GM21723 (cell line): ENCODE measurements around the gene SHISA7.
A peak's percentile ranks its signal among the peaks of the same experiment; 100 is the strongest.

ENCODE experiments used
- ATAC-seq: cut with Tn5 transposase; IDR thresholded peaks from one replicate; pipeline ENCODE4 v1.9.1; 2021; ENCODE audit warnings: mild to moderate bottlenecking, moderate library complexity; ENCODE audit not compliant: unreplicated experiment

The SHISA7 gene

DNA sequence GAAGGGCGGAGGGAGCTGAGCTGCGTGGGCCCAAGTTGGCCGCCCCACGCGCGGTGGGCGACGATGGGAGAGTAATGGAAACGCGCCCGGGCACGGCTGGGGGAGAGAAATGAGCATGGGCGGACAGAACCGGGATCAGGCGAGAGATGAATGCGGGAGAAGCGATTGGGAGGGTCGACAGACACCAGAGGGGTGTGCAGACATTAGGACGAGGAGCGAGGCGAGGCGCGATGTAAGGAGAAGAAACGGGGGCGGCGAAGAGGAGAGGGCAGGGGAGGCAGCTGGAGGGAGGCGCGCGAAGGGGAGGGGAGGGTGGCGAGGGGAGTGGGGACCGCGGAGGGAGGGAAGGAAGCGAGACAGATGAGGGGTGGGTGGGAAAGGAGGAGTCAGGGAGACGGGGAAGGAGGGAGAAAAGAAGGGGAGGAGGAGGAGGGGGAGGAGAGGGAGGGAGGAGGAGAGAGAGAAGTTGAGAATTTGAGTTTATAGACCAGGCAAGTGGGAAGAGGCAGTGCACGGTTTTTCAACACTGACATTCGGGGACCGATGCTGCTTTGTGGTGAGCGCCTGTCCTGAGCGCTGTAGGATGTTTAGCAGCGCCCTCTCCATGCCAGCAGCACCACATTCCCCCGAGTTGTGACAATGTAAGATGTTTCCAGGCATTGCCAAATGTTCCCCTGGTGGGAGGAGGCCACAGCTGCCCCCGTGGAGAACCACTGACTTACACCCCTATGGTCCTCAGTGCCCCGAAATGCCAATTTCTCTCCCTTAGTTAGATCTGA, at the start of gene SHISA7:
SHISA7 (minus strand) TSS at position 256 of the 779 bp plus-strand sequence. CDS start 437 bp downstream, outside the sequence.
- ATAC-seq, result no peak

DNA sequence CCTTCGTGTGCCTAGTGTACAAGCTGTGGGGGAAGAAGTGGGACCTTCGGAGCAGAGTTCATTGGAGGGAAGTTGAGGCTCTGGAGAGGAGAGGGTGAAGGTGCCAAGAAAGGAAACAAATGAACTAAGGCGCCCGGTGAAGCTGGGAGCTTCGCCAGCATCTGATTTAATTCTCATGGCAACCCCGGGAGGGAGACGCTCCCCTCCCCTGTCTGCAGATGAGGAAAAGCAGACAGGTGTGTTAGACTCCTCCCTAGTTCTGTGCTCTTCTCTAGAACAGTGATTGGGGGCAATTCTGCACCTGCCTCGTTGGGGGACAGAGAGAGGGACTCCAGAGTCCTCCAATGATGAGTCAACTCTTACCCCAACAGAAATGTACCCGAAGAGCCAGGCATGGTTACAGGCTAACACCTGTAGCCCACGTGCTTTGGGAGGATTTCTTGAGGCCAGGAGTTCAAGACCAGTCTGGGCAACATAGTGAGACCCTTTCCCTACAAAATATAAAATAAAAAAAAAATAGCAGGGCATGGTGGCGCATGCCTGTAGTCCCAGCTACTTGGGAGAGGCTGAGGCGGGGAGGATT, 49.4 kb upstream of the SHISA7 start:
- no peak for ATAC-seq

DNA sequence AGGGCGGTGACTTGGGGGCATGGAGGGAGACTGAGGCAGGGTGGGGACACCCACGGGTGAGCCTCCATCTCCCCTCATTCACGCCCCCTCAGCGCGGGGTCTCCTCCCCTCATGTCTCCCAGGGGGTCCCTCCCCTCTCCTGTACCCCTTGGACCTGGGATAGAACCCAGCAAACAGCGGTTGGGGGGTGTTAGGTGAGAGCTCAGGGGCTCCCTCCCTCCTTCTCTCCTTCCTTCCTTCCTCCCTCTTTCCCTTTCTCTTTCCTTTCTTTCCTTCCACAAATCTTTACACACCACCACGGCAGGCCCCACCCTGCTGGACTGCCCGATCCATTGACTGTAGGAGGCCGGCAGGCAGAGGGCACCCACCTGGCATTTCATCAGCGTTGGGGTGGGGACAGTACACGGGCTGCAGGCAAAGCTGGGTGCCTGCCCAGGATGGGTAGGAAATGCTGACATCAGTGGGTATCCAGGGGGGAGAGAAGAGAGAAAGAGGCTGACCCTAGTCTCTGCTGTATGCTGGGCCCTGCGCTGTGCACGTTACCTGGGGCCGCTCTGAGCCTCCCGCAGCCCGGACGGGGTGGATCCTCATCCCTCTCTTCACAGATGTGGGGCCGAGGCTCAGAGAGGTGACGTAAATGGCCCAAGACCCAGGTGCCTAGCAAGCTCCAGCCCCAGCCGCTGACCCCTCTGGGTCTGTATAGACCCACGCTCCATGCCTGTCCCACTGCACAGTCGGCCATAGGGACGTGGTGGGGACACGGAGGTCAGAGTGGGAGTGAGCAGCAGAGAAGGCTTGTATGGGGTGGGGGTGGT, 48.7 kb upstream of the SHISA7 start:
- no peak for ATAC-seq

DNA sequence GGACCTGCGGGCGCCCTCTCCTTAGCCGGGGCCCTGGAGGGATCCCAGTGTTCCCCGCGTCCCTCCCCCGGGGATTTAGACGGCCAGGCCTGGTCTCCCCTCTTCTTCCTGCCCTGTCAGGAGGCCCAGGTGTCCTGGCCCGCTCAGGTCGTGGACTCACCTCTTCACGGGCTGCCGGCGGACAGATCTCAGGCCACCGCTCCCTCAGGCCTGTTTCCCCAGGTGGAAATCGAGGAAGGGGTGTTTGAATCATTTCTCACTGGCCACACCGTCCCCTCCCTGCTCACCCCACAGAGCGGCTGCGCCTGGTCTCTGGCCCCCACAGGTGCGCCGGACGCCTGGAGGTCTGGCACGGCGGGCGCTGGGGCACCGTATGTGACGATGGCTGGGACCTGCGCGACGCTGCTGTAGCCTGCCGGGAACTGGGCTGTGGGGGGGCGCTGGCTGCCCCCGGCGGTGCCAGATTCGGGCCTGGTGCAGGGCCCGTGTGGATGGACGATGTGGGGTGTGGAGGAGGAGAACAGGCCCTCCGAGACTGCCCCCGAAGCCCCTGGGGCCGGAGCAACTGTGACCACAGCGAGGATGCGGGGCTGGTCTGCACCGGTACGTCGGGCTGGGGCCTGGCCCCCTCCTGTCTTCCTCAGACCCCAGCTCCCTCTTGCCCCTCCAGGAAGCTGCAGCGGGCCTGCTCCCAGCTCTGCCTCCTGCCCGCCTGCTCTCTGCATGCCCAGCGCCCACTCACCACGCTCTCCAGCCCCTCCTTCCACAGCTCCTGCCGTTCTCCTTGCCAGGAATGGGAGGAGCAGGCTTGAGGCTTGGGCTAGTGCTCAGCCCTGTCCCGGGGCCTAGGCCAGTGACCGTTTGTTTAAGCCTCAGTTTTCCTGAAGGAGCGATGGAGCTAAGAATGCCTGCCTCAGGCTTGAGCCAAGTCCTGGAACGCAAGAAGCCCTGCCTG, 47.7 kb upstream of the SHISA7 start:
- no peak for ATAC-seq

DNA sequence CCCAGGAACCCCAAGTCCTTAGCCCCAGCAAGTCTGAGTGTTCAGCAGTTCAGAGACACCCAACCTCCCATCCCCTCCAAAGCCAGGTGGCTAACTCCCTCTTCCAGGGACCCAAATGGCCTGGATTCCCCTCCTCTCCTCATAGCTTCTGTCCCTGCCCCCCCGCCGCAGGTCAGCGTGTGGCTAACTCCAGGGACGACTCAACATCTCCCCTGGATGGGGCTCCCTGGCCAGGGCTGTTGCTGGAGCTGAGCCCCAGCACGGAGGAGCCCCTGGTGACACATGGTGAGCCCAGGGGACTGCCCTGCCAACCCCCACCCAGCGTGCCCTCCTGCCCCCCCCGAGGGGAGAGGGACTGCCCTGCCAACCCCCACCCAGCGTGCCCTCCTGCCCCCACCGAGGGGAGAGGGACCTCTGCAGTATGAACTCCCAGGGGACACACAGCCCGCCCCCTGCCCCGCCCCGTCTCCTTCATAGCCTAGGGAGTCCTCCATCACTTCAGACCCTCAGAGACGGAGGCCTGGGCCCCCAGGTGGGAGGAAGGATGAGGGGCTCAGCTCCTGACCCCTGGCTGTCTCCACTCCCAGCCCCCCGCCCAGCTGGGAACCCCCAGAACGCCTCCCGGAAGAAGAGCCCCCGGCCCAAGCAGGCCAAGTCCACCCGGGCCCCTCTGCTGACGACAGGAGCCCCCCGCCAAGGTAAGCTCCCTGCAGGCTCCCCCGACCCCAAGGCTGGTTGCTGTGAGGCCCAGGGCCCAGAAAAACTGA, 46.8 kb upstream of the SHISA7 start:
- no peak for ATAC-seq

DNA sequence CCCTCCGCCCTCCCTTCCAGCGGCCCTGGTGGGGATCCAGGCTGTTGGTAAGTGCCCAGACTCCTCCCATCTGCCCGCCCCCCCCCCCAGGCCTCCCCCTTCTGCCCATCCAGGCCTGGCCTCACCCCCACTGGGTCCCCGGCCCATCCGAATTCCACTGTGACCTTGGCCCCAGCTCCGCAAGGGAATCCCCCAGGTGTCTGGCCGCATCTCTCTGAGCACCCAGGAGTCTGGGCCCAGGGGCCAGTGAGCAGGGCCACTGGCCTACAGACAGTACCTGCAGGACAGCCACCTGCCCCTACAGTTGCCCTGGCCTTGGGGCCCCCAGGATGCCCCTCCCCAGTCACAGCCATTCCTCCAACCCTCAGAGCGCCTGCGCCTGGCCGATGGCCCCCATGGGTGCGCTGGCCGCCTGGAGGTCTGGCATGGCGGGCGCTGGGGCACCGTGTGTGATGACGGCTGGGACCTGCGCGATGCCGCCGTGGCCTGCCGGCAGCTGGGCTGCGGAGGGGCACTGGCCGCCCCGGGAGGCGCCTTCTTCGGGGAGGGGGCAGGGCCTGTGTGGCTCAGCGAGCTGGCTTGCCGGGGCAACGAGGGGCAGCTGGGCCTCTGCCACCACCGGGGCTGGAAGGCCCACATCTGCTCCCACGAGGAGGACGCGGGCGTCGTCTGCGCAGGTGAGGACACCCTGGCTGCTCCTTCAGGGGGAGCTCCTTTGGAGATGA, 46.0 kb upstream of the SHISA7 start:
- no peak for ATAC-seq

DNA sequence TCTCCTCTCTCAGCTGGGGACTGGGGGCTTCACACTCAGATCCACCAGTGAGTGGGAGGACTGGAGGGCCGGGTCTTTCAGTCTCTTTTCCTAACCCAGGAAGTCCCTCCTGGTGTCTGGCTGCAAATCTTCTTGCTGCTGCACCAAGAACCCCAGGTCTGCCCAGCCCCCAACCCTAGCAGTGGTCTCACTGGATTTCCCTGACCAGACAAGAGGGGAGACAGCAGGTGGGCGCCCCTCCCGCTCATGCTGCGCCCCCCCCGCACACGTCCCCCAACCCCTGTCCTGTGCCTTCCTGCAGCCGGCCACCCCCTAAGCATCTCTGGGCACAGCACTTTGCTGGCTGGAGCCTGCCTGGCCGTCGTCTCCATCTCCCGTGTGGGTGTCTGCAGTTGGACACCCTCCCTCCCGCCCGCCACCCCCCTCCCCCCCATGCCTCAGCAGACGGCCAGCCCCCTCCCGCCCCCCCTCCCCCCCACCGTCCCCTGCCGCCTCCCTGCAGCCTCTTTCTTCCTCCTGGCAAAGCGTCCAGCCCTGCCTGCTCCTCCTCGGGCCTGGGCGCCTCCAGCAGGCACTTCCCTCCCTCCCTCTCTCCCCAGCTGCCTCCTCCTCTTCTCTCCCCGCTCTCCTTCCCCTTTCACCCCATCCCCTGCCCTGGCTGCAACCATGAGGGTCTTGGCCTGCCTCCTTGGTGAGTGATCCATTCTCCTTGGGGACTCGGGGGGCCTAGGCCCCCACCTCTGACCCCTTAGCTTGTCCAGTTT, 45.0 kb upstream of the SHISA7 start, which contains the start of gene SSC5D:
SSC5D (plus strand) TSS at position 513 of the 764 bp plus-strand sequence; CDS start at position 667, 154 bp downstream.
- ATAC-seq, result no peak

DNA sequence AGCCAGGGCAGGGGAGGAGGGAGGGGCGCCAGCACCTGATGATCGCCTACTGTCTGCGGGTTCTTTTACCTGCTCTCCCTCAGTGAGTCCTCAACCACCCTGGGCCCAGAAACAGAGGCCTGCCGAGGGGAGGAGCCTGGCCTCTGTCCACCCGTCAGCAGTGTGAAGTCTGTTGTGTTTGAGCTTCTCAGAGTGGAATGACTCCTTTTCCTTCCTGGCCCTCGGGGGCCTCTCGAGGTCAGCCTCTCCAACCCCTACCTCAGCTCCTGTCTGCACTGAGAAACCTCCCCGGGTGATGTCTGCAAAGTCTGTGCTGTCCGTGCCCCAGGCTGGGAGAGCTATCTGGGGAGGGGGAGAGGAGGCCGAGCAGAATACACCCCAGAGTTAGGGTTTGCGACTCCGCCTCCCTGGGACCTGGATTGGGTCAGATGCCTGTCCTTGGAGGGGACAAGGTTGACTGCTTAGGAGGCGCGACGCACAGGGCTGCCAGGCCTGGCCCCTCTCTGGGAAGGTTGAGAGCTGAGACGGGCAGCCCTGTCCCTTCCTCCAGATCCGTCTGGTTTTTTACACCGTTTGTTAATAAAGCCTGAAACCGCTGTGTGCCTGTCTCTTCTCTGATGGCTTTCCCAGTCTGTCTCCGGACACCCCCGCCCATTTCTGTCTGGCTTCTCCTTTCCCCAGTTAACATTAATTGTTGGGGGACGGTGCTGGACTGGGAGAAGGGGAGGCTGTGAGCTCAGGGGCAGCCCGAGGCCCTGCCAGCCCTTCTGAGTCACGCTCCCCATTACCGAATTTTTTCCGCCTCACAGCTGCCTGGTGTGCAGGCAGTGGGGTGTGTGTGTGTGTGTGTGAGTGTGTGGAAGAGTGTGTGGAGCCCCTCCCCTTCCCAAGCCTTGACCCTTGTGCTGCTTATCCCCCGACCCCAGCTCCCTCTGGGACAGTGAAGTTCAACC, 44.1 kb upstream of the SHISA7 start:
- ATAC-seq, result no peak

DNA sequence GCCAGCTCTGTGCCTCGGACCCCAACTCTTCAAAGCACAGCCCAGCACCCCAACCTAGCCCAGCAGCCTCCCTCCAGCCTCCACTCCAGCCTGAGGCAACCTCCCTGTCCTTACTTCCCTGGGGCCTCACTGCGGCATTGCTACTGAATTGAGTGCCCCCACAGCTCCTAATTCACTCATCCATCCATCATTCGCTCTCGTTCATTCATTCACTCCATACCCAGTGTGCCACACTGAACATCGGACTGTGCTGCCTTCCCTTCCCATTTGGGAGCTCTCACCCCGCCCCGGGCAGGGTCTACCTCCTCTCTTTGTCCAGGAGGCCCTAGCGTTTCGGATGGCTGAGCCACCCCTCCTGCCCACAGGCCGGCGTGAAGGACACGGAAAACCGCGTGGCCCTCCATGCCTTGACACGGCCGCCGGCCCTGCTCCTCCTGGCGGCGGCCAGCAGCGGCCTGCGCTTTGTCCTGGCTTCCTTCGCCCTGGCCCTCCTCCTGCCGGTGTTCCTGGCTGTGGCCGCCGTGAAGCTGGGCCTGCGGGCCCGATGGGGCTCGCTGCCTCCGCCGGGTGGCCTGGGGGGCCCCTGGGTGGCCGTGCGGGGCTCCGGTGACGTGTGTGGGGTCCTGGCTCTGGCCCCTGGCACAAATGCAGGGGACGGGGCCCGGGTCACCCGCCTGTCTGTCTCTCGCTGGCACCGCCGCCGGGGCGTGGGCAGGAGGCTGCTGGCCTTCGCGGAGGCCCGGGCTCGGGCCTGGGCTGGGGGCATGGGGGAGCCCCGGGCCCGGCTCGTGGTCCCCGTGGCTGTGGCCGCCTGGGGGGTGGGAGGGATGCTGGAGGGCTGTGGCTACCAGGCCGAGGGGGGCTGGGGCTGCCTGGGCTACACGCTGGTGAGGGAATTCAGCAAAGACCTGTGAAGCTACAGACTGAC, 43.2 kb upstream of the SHISA7 start:
- no peak for ATAC-seq

DNA sequence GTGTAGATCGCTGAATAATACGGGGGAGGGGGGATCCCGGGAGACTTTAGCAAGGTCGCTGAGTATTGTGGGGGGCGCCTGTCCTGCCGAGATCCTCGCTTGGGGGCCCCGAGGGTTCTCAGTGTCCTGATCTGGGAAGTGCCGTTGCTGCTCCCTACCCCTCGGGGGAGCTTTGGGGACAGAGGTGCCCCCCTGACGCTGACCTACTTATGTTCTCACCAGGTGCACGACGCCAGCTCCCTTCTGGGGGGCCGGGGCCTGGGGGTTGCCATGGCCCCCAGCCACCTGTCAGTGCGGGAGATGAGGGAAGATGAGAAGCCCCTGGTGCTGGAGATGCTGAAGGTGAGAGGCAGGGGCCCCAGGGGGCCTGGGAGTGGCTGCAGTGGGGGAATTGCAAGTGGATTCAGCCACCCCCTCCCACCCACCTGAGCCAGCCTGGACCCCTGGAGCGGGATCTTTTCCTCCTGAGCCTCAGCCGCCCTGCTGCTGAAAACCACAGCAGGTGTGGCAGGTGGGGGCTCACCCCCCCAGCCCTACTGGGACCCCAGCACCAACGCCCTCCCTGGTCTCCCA, 42.4 kb upstream of the SHISA7 start:
- ATAC-seq, result no peak

DNA sequence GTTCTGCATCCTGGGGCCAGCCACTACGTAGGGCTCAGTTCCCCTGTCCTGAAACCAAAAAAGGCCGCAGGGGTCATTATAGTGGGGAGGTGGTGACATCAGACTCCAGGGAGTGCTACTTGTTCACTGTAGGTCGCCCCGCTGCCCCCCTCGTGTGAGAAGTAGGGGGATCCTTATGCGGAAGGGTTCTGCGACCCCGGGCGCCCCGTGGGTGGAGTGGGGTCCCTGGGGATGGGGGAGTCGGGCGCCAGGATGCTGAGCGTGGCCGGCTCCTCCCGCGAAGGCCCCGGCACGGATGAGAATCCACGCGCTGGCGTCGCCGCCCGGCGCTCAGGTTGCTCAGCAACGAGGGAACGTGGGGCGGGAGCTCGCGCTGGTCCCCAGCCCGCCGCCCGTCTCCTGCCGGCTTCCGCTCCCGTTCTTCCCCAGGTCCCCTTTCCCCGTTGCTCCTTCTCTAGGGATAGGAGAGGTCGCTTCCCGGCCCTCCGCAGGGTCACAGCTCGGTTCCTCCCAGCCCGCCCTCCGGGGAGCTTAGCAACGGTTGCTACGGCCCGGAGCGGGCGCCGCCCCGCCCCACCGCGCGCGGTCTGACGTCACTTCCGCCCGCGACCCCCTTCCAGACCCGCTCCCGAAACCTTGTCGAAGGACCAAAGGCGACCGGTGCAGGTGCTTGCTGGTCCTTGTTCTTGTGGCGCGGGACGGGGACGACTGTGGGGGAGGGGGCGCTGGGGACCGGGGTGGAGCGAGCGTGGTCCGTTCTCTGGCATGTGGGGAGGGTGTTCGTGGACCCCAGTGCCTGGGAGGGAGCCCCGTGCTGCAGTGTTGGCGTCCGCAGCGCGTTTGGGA, 41.7 kb upstream of the SHISA7 start, which contains the start of gene NAT14:
NAT14 (plus strand) TSS at position 596 of the 846 bp plus-strand sequence. CDS start 521 bp downstream, outside the sequence.
- peak; percentile 64 for ATAC-seq

DNA sequence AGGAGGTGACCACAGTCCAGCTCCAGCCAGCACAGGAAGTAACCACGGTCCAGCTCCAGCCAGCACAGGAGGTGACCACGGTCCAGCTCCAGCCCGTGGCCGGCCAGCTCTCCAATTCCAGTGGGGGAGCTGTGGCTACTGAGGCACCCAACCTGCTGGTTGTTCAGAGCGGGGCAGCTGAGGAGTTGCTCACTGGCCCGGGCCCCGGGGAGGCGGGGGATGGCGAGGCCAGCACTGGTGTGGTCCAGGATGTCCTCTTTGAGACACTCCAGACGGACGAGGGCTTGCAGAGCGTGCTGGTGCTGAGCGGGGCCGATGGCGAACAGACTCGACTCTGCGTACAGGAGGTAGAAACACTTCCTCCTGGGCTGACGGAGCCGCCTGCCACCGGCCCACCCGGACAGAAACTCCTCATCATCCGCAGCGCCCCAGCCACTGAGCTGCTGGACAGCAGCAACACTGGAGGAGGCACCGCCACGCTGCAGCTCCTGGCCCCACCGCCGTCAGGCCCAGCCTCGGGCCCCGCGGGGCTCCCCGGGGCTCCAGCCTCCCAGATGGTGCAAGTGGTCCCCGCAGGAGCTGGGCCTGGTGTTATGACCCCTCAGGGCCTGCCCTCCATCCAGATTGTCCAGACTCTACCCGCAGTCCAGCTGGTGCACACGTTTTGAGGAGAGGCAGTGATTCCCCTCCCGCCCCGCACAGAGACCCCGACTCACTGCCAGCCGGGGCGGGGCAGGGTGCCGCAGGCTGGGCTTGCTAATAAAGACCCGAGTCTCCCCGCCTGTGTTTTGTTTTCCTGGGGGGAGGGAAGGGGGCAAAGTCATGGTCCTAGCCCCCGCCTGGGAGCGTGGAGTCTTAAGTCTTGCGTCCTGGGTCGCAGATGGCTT, 40.8 kb upstream of the SHISA7 start:
- ATAC-seq, result no peak

DNA sequence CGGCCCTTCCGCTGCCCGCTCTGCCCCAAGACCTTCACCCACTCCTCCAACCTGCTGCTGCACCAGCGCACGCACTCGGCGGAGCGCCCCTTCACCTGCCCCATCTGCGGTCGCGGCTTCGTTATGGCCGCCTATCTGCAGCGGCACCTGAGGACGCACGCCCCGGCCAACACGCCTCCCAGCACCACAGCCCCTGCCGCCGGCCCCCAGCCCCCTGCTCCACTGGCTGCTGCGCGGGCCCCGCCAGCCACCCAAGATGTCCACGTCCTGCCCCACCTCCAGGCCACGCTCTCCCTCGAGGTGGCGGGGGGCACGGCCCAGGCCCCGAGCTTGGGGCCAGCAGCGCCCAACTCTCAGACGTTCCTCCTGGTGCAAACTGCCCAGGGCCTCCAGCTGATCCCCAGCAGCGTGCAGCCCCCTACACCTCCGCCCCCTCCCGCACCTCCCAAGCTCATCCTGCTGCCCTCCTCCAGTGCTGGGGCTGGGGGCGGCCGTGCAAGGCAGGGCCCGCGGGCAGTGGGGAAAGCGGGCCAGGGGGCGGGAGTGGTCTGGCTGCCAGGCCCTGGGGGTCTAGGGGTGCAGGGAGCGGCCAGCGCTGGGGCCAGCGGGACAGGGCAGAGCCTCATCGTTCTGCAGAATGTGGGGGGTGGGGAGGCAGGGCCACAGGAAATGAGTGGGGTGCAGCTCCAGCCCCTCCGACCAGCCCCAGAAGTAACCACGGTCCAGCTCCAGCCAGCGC, 40.0 kb upstream of the SHISA7 start:
- no peak for ATAC-seq
